HuH-7 (cell line): Measurements from ENCODE around the gene STRAP.
A peak's percentile ranks its signal among the peaks of the same experiment; 100 is the strongest.
"Not testable (repeated sequence)": the region's sequence is repeated elsewhere in the genome, so short reads cannot be mapped to it uniquely, and the experiment has no call there.

ENCODE experiments used
- DNase-seq: peaks from one replicate; pipeline ENCODE4 v3.0.0; 2011; ENCODE audit warnings: low spot score

Gene STRAP

GRCh38 chr12:15873556-15873955 is 8.6 kb upstream of the STRAP start:
- DNase-seq = no peak

DNA sequence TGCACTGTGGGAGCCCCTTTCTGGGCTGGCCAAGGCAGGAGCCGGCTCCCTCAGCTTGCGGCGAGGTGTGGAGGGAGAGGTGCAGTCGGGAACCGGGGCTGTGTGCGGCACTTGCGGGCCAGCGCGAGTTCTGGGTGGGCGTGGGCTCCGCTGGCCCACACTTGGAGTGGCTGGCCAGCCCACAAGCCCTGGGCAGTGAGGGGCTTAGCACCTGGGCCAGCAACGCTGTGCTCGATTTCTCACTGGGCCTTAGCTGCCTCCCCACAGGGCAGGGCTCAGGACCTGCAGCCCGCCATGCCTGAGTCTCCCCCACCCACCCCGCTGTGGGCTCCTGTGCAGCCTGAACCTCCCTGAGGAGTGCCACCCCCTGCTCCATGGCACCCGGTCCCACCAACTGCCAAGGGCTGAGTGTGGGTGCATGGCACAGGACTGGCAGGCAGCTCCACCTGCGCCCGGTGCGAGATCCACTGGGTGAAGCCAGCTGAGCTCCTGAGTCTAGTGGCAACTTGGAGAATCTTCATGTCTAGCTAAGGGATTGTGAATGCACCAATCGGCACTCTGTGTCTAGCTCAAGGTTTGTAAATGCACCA is 7.5 kb upstream of the STRAP start:
- not testable (repeated sequence) for DNase-seq

DNA sequence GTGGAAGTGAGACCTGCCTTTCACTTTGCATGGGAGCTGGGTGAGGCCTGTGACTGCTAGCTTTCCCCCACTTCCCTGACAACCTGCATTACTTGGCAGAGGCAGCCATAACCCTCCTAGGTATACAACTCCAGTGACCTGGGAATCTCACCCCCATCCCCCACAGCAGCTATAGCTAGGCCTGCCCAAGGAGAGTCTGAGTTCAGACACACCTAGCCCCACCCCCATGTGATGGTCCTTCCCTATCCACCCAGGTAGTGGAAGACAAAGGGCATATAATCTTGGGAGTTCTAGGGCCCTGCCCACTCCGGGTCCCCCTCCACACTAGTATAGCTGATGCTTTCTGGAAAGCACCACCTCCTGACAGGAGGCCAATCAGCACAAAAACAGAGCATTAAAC is 6.3 kb upstream of the STRAP start:
- no peak for DNase-seq

GRCh38 chr12:15879413-15879812 is 2.8 kb upstream of the STRAP start:
- no peak for DNase-seq

DNA sequence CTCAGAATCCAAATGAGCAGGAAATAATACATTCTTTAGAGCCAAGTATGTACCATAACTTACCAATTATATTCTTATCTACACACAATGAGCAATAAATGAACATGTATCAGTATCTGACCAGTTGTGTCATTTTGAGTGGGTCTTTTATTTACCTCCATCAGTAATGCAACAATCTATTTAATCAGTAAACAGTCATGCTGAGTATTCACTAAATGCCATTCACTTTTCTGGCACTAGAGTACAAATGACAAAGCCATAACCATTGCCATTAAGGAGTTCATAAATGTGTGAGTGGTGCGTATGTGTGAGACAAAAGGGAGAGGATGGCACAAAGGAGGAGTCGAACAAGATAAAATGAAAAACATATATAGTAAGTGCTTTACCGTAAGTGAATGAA is 1.5 kb upstream of the STRAP start:
- no peak for DNase-seq

GRCh38 chr12:15883536-15883935 is 1.3 kb downstream of the STRAP start:
- DNase-seq = no peak

- no peak for DNase-seq
These were observed 4.3 kb downstream of the STRAP start for GRCh38 chr12:15886372-15887042.

- no peak for DNase-seq
These were observed 5.0 kb downstream of the STRAP start for GRCh38 chr12:15887043-15887817.

DNA sequence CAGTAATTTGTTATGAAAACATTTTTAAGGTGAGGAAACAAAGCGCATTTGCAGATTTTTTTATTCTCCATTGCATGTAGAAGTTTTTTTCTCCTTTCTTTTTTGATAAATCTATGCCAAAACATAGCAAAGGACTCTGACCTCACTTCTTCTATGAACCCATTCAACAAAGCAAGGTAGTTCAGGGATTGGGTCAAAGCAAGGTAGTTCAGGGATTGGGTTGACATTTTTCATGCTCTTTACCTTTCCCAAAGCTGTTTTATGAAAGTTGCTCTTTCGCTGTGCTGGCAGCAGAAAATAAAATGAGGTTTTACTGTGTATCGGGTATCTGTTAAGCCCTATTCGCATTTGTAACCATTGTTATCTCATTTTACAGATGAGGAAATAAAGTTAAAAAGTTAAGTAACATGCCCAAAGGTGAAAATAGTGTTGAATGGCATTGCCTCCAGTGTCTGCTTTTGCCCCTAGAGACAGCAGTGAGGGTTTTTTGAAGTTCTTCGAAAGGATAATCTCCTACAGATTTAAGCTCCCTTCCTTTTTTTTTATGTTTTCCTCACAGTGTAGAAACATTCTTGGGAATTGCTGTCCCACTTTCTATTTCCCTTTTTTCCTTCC is 10.6 kb downstream of the STRAP start:
- no peak for DNase-seq

- DNase-seq = no peak
These were observed 11.1 kb downstream of the STRAP start for GRCh38 chr12:15893260-15893659.

DNA sequence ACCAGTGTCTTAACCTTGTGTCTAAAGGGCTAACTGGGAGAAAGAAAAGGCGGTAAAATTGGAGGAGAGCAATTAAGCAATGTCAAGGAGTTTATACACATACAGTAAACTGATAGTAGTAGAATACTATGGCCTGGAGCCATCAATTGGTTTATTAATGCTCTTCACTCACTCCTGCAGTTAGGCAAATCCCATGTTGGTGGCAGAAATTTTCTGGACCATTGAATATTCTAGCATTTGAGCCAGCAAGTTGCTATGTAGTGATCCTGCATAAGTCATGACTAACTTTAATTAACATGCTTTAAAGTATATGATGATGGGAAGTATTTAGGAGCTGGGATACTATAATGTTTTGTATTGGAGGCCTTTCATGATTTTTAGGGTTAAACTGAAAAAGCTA is 14.7 kb downstream of the STRAP start:
- DNase-seq = no peak

- no peak for DNase-seq
These were observed 15.2 kb downstream of the STRAP start for GRCh38 chr12:15897433-15897832.

- DNase-seq = no peak
These were observed 17.2 kb downstream of the STRAP start for GRCh38 chr12:15899282-15899870.

DNA sequence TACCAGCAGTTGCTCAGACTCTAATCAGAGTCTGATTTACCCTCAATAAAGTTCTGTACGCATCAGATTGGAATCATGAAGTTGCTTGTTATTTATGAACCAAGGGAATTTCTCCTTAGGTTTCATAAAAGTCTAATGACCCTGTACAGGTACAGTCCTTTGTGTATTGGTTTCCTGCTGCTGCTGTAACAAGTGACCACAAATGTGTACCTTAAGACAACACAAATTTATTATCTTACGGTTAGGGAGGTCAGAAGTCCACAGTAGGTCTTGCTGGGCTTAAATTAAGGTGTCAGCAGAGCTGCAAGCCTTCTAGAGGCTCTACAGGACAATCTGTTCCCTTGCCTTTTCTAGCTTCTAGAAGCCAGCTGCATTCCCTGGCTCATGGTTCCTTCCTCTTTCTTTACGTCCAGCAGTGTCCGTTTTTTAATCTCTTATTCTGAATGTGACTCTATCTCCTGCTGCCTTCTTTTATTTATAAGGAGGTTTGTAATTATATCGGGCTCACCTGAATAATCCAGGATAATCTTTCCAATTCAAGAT is 22.3 kb downstream of the STRAP start:
- DNase-seq = no peak

DNA sequence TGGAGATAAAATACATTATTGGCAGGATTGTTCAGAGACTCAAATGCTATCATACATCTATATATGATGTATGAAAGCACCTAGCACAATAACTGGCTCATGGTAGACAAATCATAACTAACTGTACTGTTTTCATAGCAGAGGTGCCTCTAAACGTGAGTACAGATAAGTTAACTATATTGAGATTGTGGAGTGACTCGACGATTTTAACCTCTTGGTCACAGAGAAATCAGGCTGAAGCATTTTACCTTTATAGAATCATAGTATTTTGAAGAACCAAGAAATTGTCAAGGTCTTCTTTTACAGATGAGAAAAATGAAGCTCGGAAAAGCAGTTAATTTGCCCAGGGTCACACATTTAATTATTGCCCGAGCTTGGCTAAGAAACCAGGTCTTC is 28.3 kb downstream of the STRAP start:
- DNase-seq = no peak

DNA sequence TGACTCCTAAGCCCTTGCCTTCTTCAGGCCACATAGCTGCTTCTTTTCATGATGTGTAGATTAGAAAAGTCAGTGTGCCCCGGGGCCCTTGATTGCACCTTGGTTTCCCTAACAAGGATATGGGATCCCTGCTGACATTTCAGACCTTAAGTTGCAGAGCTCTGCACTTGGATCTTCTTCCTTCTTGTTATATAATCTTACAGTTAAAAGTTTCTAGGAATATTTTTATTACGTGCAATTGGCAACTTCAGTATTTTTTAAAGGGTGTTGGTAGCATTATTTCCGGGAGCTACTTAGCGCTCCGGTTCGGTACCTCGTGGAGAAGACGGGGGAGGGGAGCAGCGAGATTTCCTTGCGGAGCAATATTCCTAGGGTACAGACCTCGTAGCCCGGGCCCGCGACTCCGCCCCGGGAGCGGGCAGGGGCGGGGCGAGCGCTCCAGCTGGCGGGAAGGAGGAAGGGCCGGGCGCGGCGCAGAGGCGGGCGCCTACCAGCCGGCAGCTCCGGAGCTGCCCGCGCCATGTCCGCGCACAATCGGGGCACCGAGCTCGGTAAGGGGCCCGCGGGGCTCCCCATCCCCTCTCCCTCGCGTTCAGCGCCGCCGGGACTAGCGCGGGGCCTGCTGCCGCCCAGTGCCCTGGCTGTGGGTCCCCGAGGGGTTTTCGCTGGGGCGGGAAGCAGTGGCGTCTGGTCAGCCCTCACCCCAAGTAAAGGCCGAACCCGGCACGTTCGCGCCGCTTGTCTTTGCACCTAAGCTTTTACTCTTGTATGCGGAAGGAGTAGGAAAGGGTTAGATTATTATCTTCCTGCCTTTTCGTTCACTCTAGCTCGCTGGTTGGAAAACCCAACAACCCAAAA is 28.9 kb downstream of the STRAP start, which contains the start of gene DERA:
DERA (plus strand) TSS at position 469 of the 858 bp plus-strand sequence; CDS start at position 521, 52 bp downstream.
- DNase-seq = peak; percentile 73

GRCh38 chr12:15911931-15912330 is 29.7 kb downstream of the STRAP start:
- DNase-seq = not testable (repeated sequence)

DNA sequence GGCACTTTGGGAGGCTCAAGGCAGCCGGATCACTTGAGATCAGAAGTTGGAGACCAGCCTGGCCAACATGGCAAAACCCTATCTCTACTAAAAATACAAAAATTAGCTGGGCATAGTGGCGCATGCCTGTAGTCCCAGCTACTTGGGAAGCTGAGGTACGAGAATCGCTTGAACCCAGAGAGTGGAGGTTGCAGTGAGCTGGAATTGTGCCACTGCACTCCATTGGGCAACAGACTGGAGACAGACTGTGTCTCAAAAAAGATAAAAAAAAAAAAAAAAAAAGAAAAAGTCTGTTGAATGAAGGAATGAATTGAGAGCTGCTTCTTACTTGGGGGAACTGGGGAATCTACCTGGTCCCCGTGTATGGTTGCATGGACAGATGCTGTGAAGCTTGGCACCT is 31.9 kb downstream of the STRAP start:
- DNase-seq = not testable (repeated sequence)

DNA sequence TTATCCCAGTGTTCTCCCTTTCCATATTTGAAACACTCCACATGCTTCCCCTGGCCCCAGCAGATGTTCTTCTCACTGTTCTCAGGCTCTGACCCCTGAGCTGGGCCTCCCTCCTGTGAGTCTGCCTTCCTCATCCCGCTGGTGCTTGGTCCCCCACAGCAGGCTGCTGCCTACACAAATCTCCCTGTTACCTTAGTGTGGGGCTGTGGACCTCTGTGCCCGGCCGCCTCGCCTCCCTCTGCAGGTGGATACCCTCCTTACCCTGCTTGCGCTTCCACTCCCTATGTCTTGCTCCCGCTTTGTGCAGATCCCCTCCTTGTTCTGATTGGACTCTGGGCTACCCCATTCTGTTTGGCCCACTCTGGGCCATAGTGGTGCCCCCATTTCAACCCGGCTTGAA is 35.9 kb downstream of the STRAP start:
- no peak for DNase-seq

GRCh38 chr12:15919418-15919817 is 37.2 kb downstream of the STRAP start:
- DNase-seq = no peak

DNA sequence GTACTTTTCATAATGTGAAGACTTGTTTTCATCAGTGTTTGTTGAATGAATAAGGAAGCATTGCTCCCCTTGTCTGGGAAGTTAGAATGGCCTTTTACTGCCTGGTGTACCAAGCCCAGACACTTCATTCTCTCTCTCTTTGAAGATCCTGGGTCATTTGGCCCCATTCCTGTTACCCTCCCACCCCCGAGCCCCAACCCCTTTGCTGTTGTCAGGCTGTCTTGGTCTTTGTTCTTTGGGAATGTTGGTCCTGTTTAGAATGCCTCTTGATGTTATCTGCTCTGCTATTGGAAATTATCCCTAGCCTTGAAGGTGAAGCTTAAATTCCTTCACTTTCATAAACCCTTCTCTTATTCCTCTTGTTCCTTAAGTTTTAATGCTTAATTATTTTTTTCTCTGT is 42.8 kb downstream of the STRAP start:
- DNase-seq = no peak
